Suprapubic skin (tissue), 4 donors: ENCODE results near the gene ADAMTS2.

Experiments
- EP300 ChIP-seq: sonication (generic); formaldehyde crosslinking; IDR thresholded peaks from one replicate; pipeline ENCODE4 v1.6.1; 2017; ENCODE audit warnings: antibody characterized with exemption
- POLR2A ChIP-seq, 2 donors: fragments of 450-650 bp; IDR thresholded peaks; one replicate each; pipeline ENCODE4 v1.6.1; 2017; ENCODE audit warnings: antibody characterized with exemption in 2 of 2, mild to moderate bottlenecking in 2 of 2, moderate library complexity in 2 of 2
- POLR2AphosphoS5 ChIP-seq, 3 donors: sonication (generic); formaldehyde crosslinking; IDR thresholded peaks; one replicate each; pipeline ENCODE4 v1.6.1; 2017; ENCODE audit warnings: antibody characterized with exemption in 3 of 3
- TF ChIP-seq, protein P1 (sequence below), 2 donors: fragments of 200-600 bp in 1 of 2; fragments of 450-650 bp in 1 of 2; sonication (generic) in 1 of 2; IDR thresholded peaks; one replicate each; pipeline ENCODE4 v1.5.1; 2016 to 2019; ENCODE audit warnings: antibody characterized with exemption in 2 of 2, mild to moderate bottlenecking in 1 of 2, moderate library complexity in 1 of 2

DNA sequence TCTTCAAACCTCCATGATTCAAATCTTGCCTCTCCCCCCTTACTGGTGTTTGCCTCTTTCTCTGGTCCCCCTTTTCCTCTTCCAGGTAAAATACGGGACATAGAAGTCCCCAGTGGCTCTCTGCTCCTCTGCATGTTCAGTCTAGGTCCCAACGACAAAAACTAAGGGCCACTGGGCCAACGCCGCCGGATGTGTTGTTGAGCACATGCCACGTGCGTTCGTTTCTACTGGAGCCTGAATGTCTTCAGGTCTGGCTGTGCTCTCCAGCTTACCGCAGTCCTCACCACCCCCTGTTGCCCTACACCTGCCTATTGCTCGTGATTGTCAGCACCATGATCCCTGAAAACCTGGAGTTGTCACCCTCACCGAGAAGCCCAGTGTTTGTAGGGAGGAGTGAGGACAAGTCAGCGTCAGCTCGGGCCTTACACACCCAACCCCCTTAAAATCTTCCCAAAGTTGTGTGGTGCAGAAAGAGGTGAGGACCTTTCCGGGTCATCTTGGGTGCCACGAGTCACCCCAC is 2.8 kb upstream of the ADAMTS2 start:
- TF ChIP-seq, protein P1, sequence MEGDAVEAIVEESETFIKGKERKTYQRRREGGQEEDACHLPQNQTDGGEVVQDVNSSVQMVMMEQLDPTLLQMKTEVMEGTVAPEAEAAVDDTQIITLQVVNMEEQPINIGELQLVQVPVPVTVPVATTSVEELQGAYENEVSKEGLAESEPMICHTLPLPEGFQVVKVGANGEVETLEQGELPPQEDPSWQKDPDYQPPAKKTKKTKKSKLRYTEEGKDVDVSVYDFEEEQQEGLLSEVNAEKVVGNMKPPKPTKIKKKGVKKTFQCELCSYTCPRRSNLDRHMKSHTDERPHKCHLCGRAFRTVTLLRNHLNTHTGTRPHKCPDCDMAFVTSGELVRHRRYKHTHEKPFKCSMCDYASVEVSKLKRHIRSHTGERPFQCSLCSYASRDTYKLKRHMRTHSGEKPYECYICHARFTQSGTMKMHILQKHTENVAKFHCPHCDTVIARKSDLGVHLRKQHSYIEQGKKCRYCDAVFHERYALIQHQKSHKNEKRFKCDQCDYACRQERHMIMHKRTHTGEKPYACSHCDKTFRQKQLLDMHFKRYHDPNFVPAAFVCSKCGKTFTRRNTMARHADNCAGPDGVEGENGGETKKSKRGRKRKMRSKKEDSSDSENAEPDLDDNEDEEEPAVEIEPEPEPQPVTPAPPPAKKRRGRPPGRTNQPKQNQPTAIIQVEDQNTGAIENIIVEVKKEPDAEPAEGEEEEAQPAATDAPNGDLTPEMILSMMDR (IDR thresholded peaks at IDR 0.05), result no peak
- TF ChIP-seq POLR2A (IDR thresholded peaks at IDR 0.05), result no peak
- no peak for TF ChIP-seq EP300
- TF ChIP-seq POLR2AphosphoS5 (IDR thresholded peaks at IDR 0.05), result no peak
